ENCODE measurements around the gene DTD2. TPM values are rescaled to one million over a fixed set of nuclear protein-coding genes. Genes with fewer than 3 reads are reported as not detected.

DTD2 gene
- total and polyA plus RNA-seq, 4 donors, result 7.9 to 16.7 (median 10.7) TPM

DNA sequence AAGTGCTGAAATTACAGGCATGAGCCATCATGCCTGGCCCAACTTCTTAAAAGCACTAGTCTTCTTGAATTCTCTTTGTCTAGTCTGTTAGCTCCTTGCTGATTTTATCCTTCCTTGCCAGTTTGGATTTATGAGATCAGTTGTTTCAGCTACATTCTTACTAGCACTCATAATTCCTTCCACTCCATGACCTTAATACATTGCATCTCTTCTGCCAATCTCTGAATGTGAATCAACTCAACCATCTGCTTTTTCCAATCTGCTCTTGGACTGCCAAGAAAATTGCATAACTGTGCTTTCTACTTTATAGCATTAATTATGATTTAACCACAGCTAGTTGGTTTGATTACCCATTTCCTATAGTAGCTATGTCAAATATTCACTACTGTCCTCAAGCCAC lies 22.0 kb downstream of the DTD2 start (continued):
- TF ChIP-seq JUND (IDR thresholded peaks at IDR 0.05), result no peak

GRCh38 chr14:31430634-31431264 lies 26.6 kb downstream of the DTD2 start:
- no peaks in the 10 kb centered on the region for H3K36me3 ChIP-seq (ENCODE audit: control insufficient read depth in 4 of 4, insufficient read depth in 3 of 4, low read depth in 1 of 4, low read length in 3 of 4)
- H3K4me3 ChIP-seq (ENCODE audit: low read depth in 1 of 3, low read length in 3 of 3), result no peak overlapping the region
- 97% methylated on average over 11 of the region's 11 CpGs for WGBS
- no peaks in the 10 kb centered on the region for H3K4me1 ChIP-seq (ENCODE audit: control insufficient read depth in 4 of 4, insufficient read depth in 4 of 4, low read length in 3 of 4)
- no peak for TF ChIP-seq RXRA (IDR thresholded peaks at IDR 0.05)
- TF ChIP-seq ZBTB33 (IDR thresholded peaks at IDR 0.05), result no peak
- TF ChIP-seq NR2F2 (IDR thresholded peaks at IDR 0.05), result no peak
- TF ChIP-seq FOXA1 (IDR thresholded peaks at IDR 0.05), result no peak
- TF ChIP-seq SP1 (IDR thresholded peaks at IDR 0.05), result no peak
- no peak for TF ChIP-seq FOXA2 (IDR thresholded peaks at IDR 0.05)
- TF ChIP-seq TAF1 (conservative IDR thresholded peaks at IDR 0.05), result no peak
- no peak for TF ChIP-seq HNF4G (IDR thresholded peaks at IDR 0.05)
- no peak for TF ChIP-seq MAX (IDR thresholded peaks at IDR 0.05)
- TF ChIP-seq REST (IDR thresholded peaks at IDR 0.05), result no peak
- no peak for TF ChIP-seq JUND (IDR thresholded peaks at IDR 0.05)
- no peak for TF ChIP-seq EGR1 (IDR thresholded peaks at IDR 0.05; ENCODE audit: low read depth in 2 of 2)
- TF ChIP-seq HNF4A (conservative IDR thresholded peaks at IDR 0.05), result no peak
- no peaks in the 10 kb centered on the region for H3K27me3 ChIP-seq (ENCODE audit: control insufficient read depth in 4 of 4, insufficient read depth in 4 of 4, low read length in 3 of 4)
- no peak for DNase-seq (ENCODE audit: low spot score)
- no peaks in the 10 kb centered on the region for H3K9me3 ChIP-seq (ENCODE audit: control insufficient read depth in 4 of 4, low read length in 3 of 4)
- no peak overlapping the region for H3K9ac ChIP-seq (ENCODE audit: low read depth in 1 of 2, low read length in 2 of 2)
- no peak overlapping the region for H3K27ac ChIP-seq (ENCODE audit: low read depth in 1 of 2, low read length in 2 of 2)

DNA sequence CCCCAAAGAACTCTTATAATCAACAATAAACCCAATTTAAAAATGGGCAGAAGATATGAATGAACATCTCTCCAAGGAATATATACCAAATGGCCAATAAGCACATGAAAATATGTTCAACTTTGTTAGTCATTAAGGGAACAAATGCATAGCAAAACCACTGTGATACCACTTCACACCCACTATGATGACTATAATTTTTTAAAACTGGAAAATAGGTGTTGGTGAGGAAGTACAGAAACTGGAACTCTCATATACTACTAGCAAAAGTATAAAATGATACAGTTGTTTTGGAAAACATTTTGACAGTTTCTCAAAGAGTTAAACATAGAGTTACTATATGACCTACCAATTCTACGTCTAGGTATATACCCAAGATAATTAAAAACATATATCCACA lies 27.5 kb downstream of the DTD2 start:
- Histone ChIP-seq H3K27me3 (ENCODE audit: control insufficient read depth in 4 of 4, insufficient read depth in 4 of 4, low read length in 3 of 4) (no peaks in the 10 kb centered on the region), H3K36me3 (ENCODE audit: control insufficient read depth in 4 of 4, insufficient read depth in 3 of 4, low read depth in 1 of 4, low read length in 3 of 4) (no peaks in the 10 kb centered on the region), H3K4me3 (ENCODE audit: low read depth in 1 of 3, low read length in 3 of 3) (no peak overlapping the region), H3K4me1 (ENCODE audit: control insufficient read depth in 4 of 4, insufficient read depth in 4 of 4, low read length in 3 of 4) (no peaks in the 10 kb centered on the region), H3K9ac (ENCODE audit: low read depth in 1 of 2, low read length in 2 of 2) (no peak overlapping the region), H3K27ac (ENCODE audit: low read depth in 1 of 2, low read length in 2 of 2) (no peak overlapping the region), H3K9me3 (ENCODE audit: control insufficient read depth in 4 of 4, low read length in 3 of 4) (no peaks in the 10 kb centered on the region)
- 95% methylated on average over 1 of the region's 1 CpG for WGBS
- no peak for DNase-seq (ENCODE audit: low spot score)
- TF ChIP-seq ZBTB33 (IDR thresholded peaks at IDR 0.05) (no peak), YY1 (IDR thresholded peaks at IDR 0.05) (no peak), JUND (IDR thresholded peaks at IDR 0.05) (no peak), SP1 (IDR thresholded peaks at IDR 0.05) (no peak), HNF4G (IDR thresholded peaks at IDR 0.05) (no peak), NR2F2 (IDR thresholded peaks at IDR 0.05) (no peak), FOXA1 (IDR thresholded peaks at IDR 0.05) (no peak), HNF4A (conservative IDR thresholded peaks at IDR 0.05) (no peak), CTCF (IDR thresholded peaks at IDR 0.05; ENCODE audit: low read depth, low read length, missing input control) (no peak), GABPA (IDR thresholded peaks at IDR 0.05 in 1 of 2, conservative IDR thresholded peaks at IDR 0.05 in 1 of 2) (no peak), REST (IDR thresholded peaks at IDR 0.05) (no peak), TAF1 (conservative IDR thresholded peaks at IDR 0.05) (no peak)

Data from liver (tissue), 9 donors.